ENCODE results near the gene CYB5B. TPM values are rescaled to one million over a fixed set of nuclear protein-coding genes. Genes with fewer than 3 reads are reported as not detected.

CYB5B gene
- total and polyA plus RNA-seq, 4 donors = 38.7 to 86.3 (median 45.8) TPM

- Histone ChIP-seq H3K4me3 (ENCODE audit: low read depth in 1 of 3, low read length in 3 of 3) (no peak overlapping the region), H3K9ac (ENCODE audit: low read depth in 1 of 2, low read length in 2 of 2) (no peak overlapping the region), H3K9me3 (ENCODE audit: control insufficient read depth in 4 of 4, low read length in 3 of 4) (no peaks in the 10 kb centered on the region), H3K36me3 (ENCODE audit: control insufficient read depth in 4 of 4, insufficient read depth in 3 of 4, low read depth in 1 of 4, low read length in 3 of 4) (no peaks in the 10 kb centered on the region), H3K4me1 (ENCODE audit: control insufficient read depth in 4 of 4, insufficient read depth in 4 of 4, low read length in 3 of 4) (peaks cover 0 to 3% (median 0%) of the 10 kb centered on the region in 4 donors), H3K27ac (ENCODE audit: low read depth in 1 of 2, low read length in 2 of 2) (no peak overlapping the region), H3K27me3 (ENCODE audit: control insufficient read depth in 4 of 4, insufficient read depth in 4 of 4, low read length in 3 of 4) (no peaks in the 10 kb centered on the region)
- 91% methylated on average over 4 of the region's 4 CpGs for WGBS
- TF ChIP-seq JUND (IDR thresholded peaks at IDR 0.05) (no peak), RXRA (IDR thresholded peaks at IDR 0.05) (no peak), NR2F2 (IDR thresholded peaks at IDR 0.05) (no peak), GABPA (IDR thresholded peaks at IDR 0.05 in 1 of 2, conservative IDR thresholded peaks at IDR 0.05 in 1 of 2) (no peak), REST (IDR thresholded peaks at IDR 0.05) (no peak), RAD21 (IDR thresholded peaks at IDR 0.05) (no peak), FOXA2 (IDR thresholded peaks at IDR 0.05) (no peak), HNF4G (IDR thresholded peaks at IDR 0.05) (no peak)
- no peak for DNase-seq (ENCODE audit: low spot score)
Measured at GRCh38 chr16:69511651-69512050, 87.2 kb downstream of the CYB5B start.

GRCh38 chr16:69513180-69513966, 89.0 kb downstream of the CYB5B start:
- Histone ChIP-seq H3K4me1 (ENCODE audit: control insufficient read depth in 4 of 4, insufficient read depth in 4 of 4, low read length in 3 of 4) (peaks cover 0 to 3% (median 0%) of the 10 kb centered on the region in 4 donors), H3K27me3 (ENCODE audit: control insufficient read depth in 4 of 4, insufficient read depth in 4 of 4, low read length in 3 of 4) (no peaks in the 10 kb centered on the region), H3K4me3 (ENCODE audit: low read depth in 1 of 3, low read length in 3 of 3) (no peak overlapping the region), H3K36me3 (ENCODE audit: control insufficient read depth in 4 of 4, insufficient read depth in 3 of 4, low read depth in 1 of 4, low read length in 3 of 4) (no peaks in the 10 kb centered on the region), H3K27ac (ENCODE audit: low read depth in 1 of 2, low read length in 2 of 2) (no peak overlapping the region), H3K9me3 (ENCODE audit: control insufficient read depth in 4 of 4, low read length in 3 of 4) (no peaks in the 10 kb centered on the region), H3K9ac (ENCODE audit: low read depth in 1 of 2, low read length in 2 of 2) (no peak overlapping the region)
- TF ChIP-seq RXRA (IDR thresholded peaks at IDR 0.05) (no peak), TAF1 (conservative IDR thresholded peaks at IDR 0.05) (no peak)
- WGBS = 85% methylated on average over 2 of the region's 2 CpGs
- DNase-seq (ENCODE audit: low spot score) = no peak

GRCh38 chr16:69514356-69514755, 89.9 kb downstream of the CYB5B start:
- TF ChIP-seq TAF1 (conservative IDR thresholded peaks at IDR 0.05) = no peak
- no peak for TF ChIP-seq CTCF (IDR thresholded peaks at IDR 0.05; ENCODE audit: low read depth, low read length, missing input control)
- no peak for TF ChIP-seq SP1 (IDR thresholded peaks at IDR 0.05)
- TF ChIP-seq RXRA (IDR thresholded peaks at IDR 0.05) = no peak
- no peak for TF ChIP-seq YY1 (IDR thresholded peaks at IDR 0.05)
- no peak for TF ChIP-seq JUND (IDR thresholded peaks at IDR 0.05)
- no peak for TF ChIP-seq FOXA2 (IDR thresholded peaks at IDR 0.05)
- TF ChIP-seq MAX (IDR thresholded peaks at IDR 0.05) = no peak
- TF ChIP-seq RAD21 (IDR thresholded peaks at IDR 0.05) = no peak
- no peak for TF ChIP-seq HNF4A (conservative IDR thresholded peaks at IDR 0.05)
- no peak for TF ChIP-seq EGR1 (IDR thresholded peaks at IDR 0.05; ENCODE audit: low read depth in 2 of 2)
- no peak for TF ChIP-seq NR2F2 (IDR thresholded peaks at IDR 0.05)
- no peak for TF ChIP-seq GABPA (IDR thresholded peaks at IDR 0.05 in 1 of 2, conservative IDR thresholded peaks at IDR 0.05 in 1 of 2)
- no peak for TF ChIP-seq FOXA1 (IDR thresholded peaks at IDR 0.05)
- no peak for TF ChIP-seq REST (IDR thresholded peaks at IDR 0.05)
- TF ChIP-seq ATF3 (IDR thresholded peaks at IDR 0.05) = no peak
- TF ChIP-seq HNF4G (IDR thresholded peaks at IDR 0.05) = no peak
- DNase-seq (ENCODE audit: low spot score) = no peak
- H3K9ac ChIP-seq (ENCODE audit: low read depth in 1 of 2, low read length in 2 of 2) = no peak overlapping the region
- no peaks in the 10 kb centered on the region for H3K9me3 ChIP-seq (ENCODE audit: control insufficient read depth in 4 of 4, low read length in 3 of 4)
- 88% methylated on average over 6 of the region's 6 CpGs for WGBS
- no peaks in the 10 kb centered on the region for H3K4me1 ChIP-seq (ENCODE audit: control insufficient read depth in 4 of 4, insufficient read depth in 4 of 4, low read length in 3 of 4)
- no peak overlapping the region for H3K27ac ChIP-seq (ENCODE audit: low read depth in 1 of 2, low read length in 2 of 2)
- H3K36me3 ChIP-seq (ENCODE audit: control insufficient read depth in 4 of 4, insufficient read depth in 3 of 4, low read depth in 1 of 4, low read length in 3 of 4) = no peaks in the 10 kb centered on the region
- no peak overlapping the region for H3K4me3 ChIP-seq (ENCODE audit: low read depth in 1 of 3, low read length in 3 of 3)
- no peaks in the 10 kb centered on the region for H3K27me3 ChIP-seq (ENCODE audit: control insufficient read depth in 4 of 4, insufficient read depth in 4 of 4, low read length in 3 of 4)

Measured in liver (tissue), 9 donors.